H1 (cell line): ENCODE measurements around the gene ABI3BP. TPM values are rescaled to one million over a fixed set of nuclear protein-coding genes. Genes with fewer than 3 reads are reported as not detected.

Experiments
- CTCF ChIA-PET: fragments of 300-600 bp; sonication (Branson Sonifier 250); formaldehyde crosslinking; loops from one replicate; lab custom pipeline; 2021; ENCODE audit not compliant: partially characterized antibody; lab: Charles Lee
- POLR2A ChIA-PET: fragments of 300-600 bp; sonication (Branson Sonifier 250); formaldehyde crosslinking; loops from one replicate; lab custom pipeline; 2021; ENCODE audit warnings: inconsistent platforms; ENCODE audit not compliant: partially characterized antibody; lab: Charles Lee
- DNase-seq, 2 experiments: peaks; one replicate each; pipeline versions ENCODE4 v3.0.0 to v3.0.0-alpha.2; 2010 to 2022; ENCODE audit warnings: low spot score in 2 of 2, low read depth in 1 of 2, mixed read lengths in 1 of 2
- FAIRE-seq: peaks from 2 replicates; lab custom pipeline; 2011; peaks lifted over from hg19 to GRCh38; lab: Jason Lieb, UNC
- H2AFZ ChIP-seq: 2 replicates; pipeline ENCODE4 v1.8.1; 2012; ENCODE audit warnings: low read length, inconsistent platforms
- H2AK5ac ChIP-seq: 2 replicates; pipeline ENCODE4 v1.6.1; 2013; ENCODE audit warnings: low read depth, low read length
- H2BK120ac ChIP-seq: replicated peaks from 2 replicates; pipeline ENCODE3; 2013; ENCODE audit warnings: low read depth, low read length, inconsistent platforms
- H2BK12ac ChIP-seq: 2 replicates; pipeline ENCODE4 v1.6.1; 2013; ENCODE audit warnings: low read depth, low read length
- H2BK15ac ChIP-seq: 2 replicates; pipeline ENCODE4 v1.6.1; 2013; ENCODE audit warnings: low read length
- H2BK20ac ChIP-seq: 2 replicates; pipeline ENCODE4 v1.6.1; 2013; ENCODE audit warnings: low read length
- H2BK5ac ChIP-seq: 2 replicates; pipeline ENCODE4 v1.6.1; 2013; ENCODE audit warnings: low read depth, low read length
- H3K14ac ChIP-seq: 2 replicates; pipeline ENCODE4 v1.6.1; 2013; ENCODE audit warnings: inconsistent platforms; ENCODE audit not compliant: insufficient read length
- H3K18ac ChIP-seq: 2 replicates; pipeline ENCODE4 v1.6.1; 2013; ENCODE audit warnings: low read length; ENCODE audit errors: extremely low read depth
- H3K23ac ChIP-seq: 2 replicates; pipeline ENCODE4 v1.6.1; 2013; ENCODE audit warnings: inconsistent platforms; ENCODE audit not compliant: insufficient read length
- H3K23me2 ChIP-seq: 2 replicates; pipeline ENCODE4 v1.6.1; 2013; ENCODE audit warnings: low read depth, low read length
- H3K27ac ChIP-seq: 2 replicates; pipeline ENCODE4 v1.6.1; 2011; ENCODE audit warnings: low read depth, low read length, inconsistent platforms
- H3K27me3 ChIP-seq, 4 experiments: replicated peaks in 1 of 4; 1 replicate in 1 of 4; 2 replicates in 3 of 4; pipeline versions ENCODE4 v1.6.1 to v1.8.1; 2011 to 2013; ENCODE audit warnings: low read length in 3 of 4, mild to moderate bottlenecking in 3 of 4, inconsistent platforms in 2 of 4, mixed read lengths in 2 of 4, moderate library complexity in 1 of 4; ENCODE audit not compliant: control insufficient read depth in 3 of 4, insufficient read depth in 3 of 4; ENCODE audit errors: extremely low read depth in 1 of 4
- H3K36me3 ChIP-seq, 4 experiments: 2 replicates each; pipeline versions ENCODE4 v1.6.1 to v1.8.1; 2011 to 2013; ENCODE audit warnings: mild to moderate bottlenecking in 4 of 4, low read length in 3 of 4, moderate library complexity in 2 of 4, control low read depth in 1 of 4, inconsistent platforms in 1 of 4; ENCODE audit not compliant: insufficient read depth in 4 of 4, control insufficient read depth in 2 of 4
- H3K4ac ChIP-seq: replicated peaks from 2 replicates; pipeline ENCODE3; 2013; ENCODE audit warnings: low read length, low read depth, mixed read lengths, inconsistent platforms; ENCODE audit not compliant: insufficient read length
- H3K4me1 ChIP-seq, 4 experiments: replicated peaks in 1 of 4; 1 replicate in 1 of 4; 2 replicates in 3 of 4; pipeline versions ENCODE4 v1.6.1 to v1.8.1; 2011 to 2013; ENCODE audit warnings: low read length in 3 of 4, inconsistent platforms in 2 of 4, mixed read lengths in 1 of 4; ENCODE audit not compliant: insufficient read depth in 4 of 4, control insufficient read depth in 3 of 4
- H3K4me2 ChIP-seq, 2 experiments: 2 replicates each; pipeline versions ENCODE4 v1.6.1 to v1.8.1; 2011 to 2013; ENCODE audit warnings: low read depth in 2 of 2, low read length in 2 of 2, control low read depth in 1 of 2, inconsistent platforms in 1 of 2, mild to moderate bottlenecking in 1 of 2; ENCODE audit not compliant: insufficient read depth in 1 of 2
- H3K4me3 ChIP-seq, 4 experiments: fragments of 200-600, 300-600 bp in 1 of 4; sonication (generic), shearing (Covaris generic), sonication (Bioruptor Twin) in 1 of 4; 2 replicates each; pipeline versions ENCODE4 v1.5.1 to v1.8.1; 2011 to 2016; ENCODE audit warnings: low read length in 4 of 4, low read depth in 3 of 4, control low read depth in 2 of 4, inconsistent platforms in 2 of 4, mild to moderate bottlenecking in 2 of 4, mixed read lengths in 1 of 4, moderate library complexity in 1 of 4; ENCODE audit not compliant: insufficient read depth in 2 of 4; ENCODE audit errors: extremely low read depth in 1 of 4
- H3K56ac ChIP-seq: replicated peaks from 2 replicates; pipeline ENCODE3; 2013; ENCODE audit warnings: low read depth, mild to moderate bottlenecking, mixed read lengths, low read length, inconsistent platforms; ENCODE audit not compliant: insufficient read length
- H3K79me1 ChIP-seq: 2 replicates; pipeline ENCODE4 v1.6.1; 2013; ENCODE audit warnings: low read depth, low read length, control low read depth
- H3K79me2 ChIP-seq, 2 experiments: 2 replicates each; pipeline versions ENCODE4 v1.6.1 to v1.8.1; 2012 to 2013; ENCODE audit warnings: low read length in 2 of 2, mild to moderate bottlenecking in 2 of 2, inconsistent platforms in 1 of 2; ENCODE audit not compliant: insufficient read depth in 2 of 2, control insufficient read depth in 1 of 2
- H3K9ac ChIP-seq, 4 experiments: replicated peaks in 1 of 4; 1 replicate in 1 of 4; 2 replicates in 3 of 4; pipeline versions ENCODE4 v1.6.1 to v1.8.1; 2011 to 2013; ENCODE audit warnings: low read depth in 3 of 4, low read length in 3 of 4, control low read depth in 2 of 4, mild to moderate bottlenecking in 2 of 4, moderate library complexity in 2 of 4, inconsistent platforms in 1 of 4; ENCODE audit errors: extremely low read depth in 1 of 4
- H3K9me3 ChIP-seq, 2 experiments: 2 replicates each; pipeline versions ENCODE4 v1.6.1 to v1.8.1; 2012 to 2013; ENCODE audit warnings: mild to moderate bottlenecking in 2 of 2, moderate library complexity in 2 of 2, control low read depth in 1 of 2, inconsistent platforms in 1 of 2, low read depth in 1 of 2, low read length in 1 of 2, mixed read lengths in 1 of 2; ENCODE audit not compliant: insufficient read depth in 2 of 2
- H4K20me1 ChIP-seq, 2 experiments: replicated peaks in 1 of 2; 2 replicates each; pipeline versions ENCODE3 to v1.8.1; 2011 to 2013; ENCODE audit warnings: inconsistent platforms in 2 of 2, low read length in 2 of 2, mild to moderate bottlenecking in 1 of 2; ENCODE audit not compliant: insufficient read depth in 2 of 2, control insufficient read depth in 1 of 2
- H4K5ac ChIP-seq: 2 replicates; pipeline ENCODE4 v1.6.1; 2013; ENCODE audit warnings: low read length, low read depth, mixed read lengths, inconsistent platforms; ENCODE audit not compliant: insufficient read length
- H4K8ac ChIP-seq: 2 replicates; pipeline ENCODE4 v1.8.0; 2013; ENCODE audit warnings: mild to moderate bottlenecking, moderate library complexity, low read length, inconsistent platforms; ENCODE audit not compliant: insufficient read depth; ENCODE audit errors: extremely low read depth
- H4K91ac ChIP-seq: replicated peaks from 2 replicates; pipeline ENCODE3; 2013; ENCODE audit warnings: low read length, mixed read lengths, inconsistent platforms; ENCODE audit not compliant: insufficient read length
- CBX8 ChIP-seq: fragments of 300-800, 300-1000 bp; sonication (generic); IDR thresholded peaks from 2 replicates; pipeline ENCODE4 v1.7.1; 2016; ENCODE audit warnings: low read depth, low read length, borderline replicate concordance
- HDAC2 ChIP-seq, 2 experiments: fragments of 300-600 bp in 1 of 2; sonication (generic) in 1 of 2; IDR thresholded peaks; 2 replicates each; pipeline ENCODE4 v1.6.1; 2011 to 2012; ENCODE audit warnings: low read depth in 2 of 2, low read length in 2 of 2, mild to moderate bottlenecking in 2 of 2, moderate library complexity in 2 of 2, borderline replicate concordance in 1 of 2, inconsistent platforms in 1 of 2
- HDAC6 ChIP-seq: IDR thresholded peaks from one replicate; pipeline ENCODE4 v1.7.1; 2012; ENCODE audit warnings: low read depth, mild to moderate bottlenecking, inconsistent platforms, low read length, moderate library complexity
- SIX5 ChIP-seq: IDR thresholded peaks from 2 replicates; pipeline ENCODE4 v1.6.1; 2011; ENCODE audit warnings: mild to moderate bottlenecking, low read depth, low read length
- SUZ12 ChIP-seq: fragments of 200-600 bp; sonication (generic); IDR thresholded peaks from 2 replicates; pipeline ENCODE4 v1.6.1; 2012; ENCODE audit warnings: mild to moderate bottlenecking, inconsistent platforms, low read length, moderate library complexity, mixed read lengths
- WGBS, 2 experiments: shearing (Covaris generic) in 1 of 2; methylation state at CpG; one replicate each; pipeline versions ENCODE4 v1.1.6 to v1.1.7; 2013 to 2015; ENCODE audit warnings: low lambda C conversion rate in 2 of 2, mixed read lengths in 2 of 2, inconsistent platforms in 1 of 2, low coverage in 1 of 2, missing lambda C conversion rate in 1 of 2; ENCODE audit not compliant: insufficient replicate concordance in 2 of 2, insufficient coverage in 1 of 2, insufficient read length in 1 of 2; ENCODE audit errors: extremely low coverage in 1 of 2, missing lambda C conversion rate in 1 of 2; 5-methylcytosine and 5-hydroxymethylcytosine counted together
- polyA plus RNA-seq, 7 experiments: library from polyadenylated mRNA; depleted of rRNA in 3 of 7; stranded (reverse) in 5 of 7; unstranded in 2 of 7; fragments of >200 nt in 5 of 7; fragments of 200-250 nt in 2 of 7; gene quantifications; 1 replicate in 5 of 7; 2 replicates in 1 of 7; 4 replicates in 1 of 7; pipeline versions ENCODE4 v1.2.1 to v1.2.3, GENCODE V29; 2011 to 2013; ENCODE audit warnings: missing spikeins in 2 of 7, mixed read lengths in 2 of 7
- total RNA-seq: library from RNA; stranded (reverse); fragmentation: NEBNext Ultra II Directional; extraction: Animal tissue kit (Norgen Biotek cat#: 25700); gene quantifications from 2 replicates; pipeline ENCODE4 v1.2.1, GENCODE V29; 2021
- TF ChIP-seq, protein P1 (sequence below): IDR thresholded peaks from 2 replicates; pipeline ENCODE4 v1.6.1; 2011; ENCODE audit warnings: low read depth, mild to moderate bottlenecking, low read length; ENCODE audit not compliant: insufficient read depth

Gene ABI3BP
- total and polyA plus RNA-seq, 2 of the 8 experiments (the other 6 are each of a cell fraction or from before 2014, with no cell fraction given), result 0.08 to 0.32 TPM

DNA sequence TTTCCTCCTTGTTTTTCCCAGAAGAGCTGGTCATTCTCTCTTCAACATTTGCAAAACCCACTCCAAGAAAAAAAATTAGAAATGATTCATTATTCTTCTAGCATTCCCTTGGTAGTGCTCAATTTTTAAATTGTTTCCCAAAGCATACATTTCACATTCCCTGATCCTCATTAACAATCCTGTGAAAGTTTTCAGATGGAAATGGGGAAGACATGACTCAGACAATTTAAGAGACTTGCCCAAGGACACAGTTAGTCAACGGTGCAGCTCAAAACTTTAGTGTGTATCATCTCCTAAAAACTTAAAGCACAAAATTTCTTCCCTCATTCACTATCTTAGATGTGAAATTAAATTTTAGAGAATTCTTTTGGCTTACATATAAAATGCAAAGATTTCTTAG, 17.1 kb upstream of the ABI3BP start:
- no peak overlapping the region for H4K8ac ChIP-seq
- no peak overlapping the region for H3K4me2 ChIP-seq
- TF ChIP-seq SUZ12 (no peak), CBX8 (no peak), HDAC2 (IDR thresholded peaks at IDR 0.05; ENCODE audit: borderline replicate concordance in 1 of 2, low read depth in 2 of 2, low read length in 2 of 2) (no peak), SIX5 (no peak), HDAC6 (no peak)
- TF ChIP-seq, protein P1, sequence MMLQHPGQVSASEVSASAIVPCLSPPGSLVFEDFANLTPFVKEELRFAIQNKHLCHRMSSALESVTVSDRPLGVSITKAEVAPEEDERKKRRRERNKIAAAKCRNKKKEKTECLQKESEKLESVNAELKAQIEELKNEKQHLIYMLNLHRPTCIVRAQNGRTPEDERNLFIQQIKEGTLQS, result no peak

More for the DNA sequence above, 17.1 kb upstream of the ABI3BP start:
- no peaks in the 10 kb centered on the region for H4K20me1 ChIP-seq
- H2BK120ac ChIP-seq, result no peak overlapping the region
- WGBS, 2 experiments, result 88% methylated on average over 1 of the region's 1 CpG; no CpG with 5 or more reads in 1 of the 2 experiments
- no peak overlapping the region for H2AFZ ChIP-seq
- H3K18ac ChIP-seq, result no peak overlapping the region
- H3K4ac ChIP-seq, result no peak overlapping the region
- H2BK15ac ChIP-seq, result no peak overlapping the region
- H3K23ac ChIP-seq, result no peak overlapping the region
- H3K9ac ChIP-seq, result no peak overlapping the region
- no peak overlapping the region for H4K91ac ChIP-seq
- H3K4me1 ChIP-seq, result no peaks in the 10 kb centered on the region
- H4K5ac ChIP-seq, result no peak overlapping the region
- H3K14ac ChIP-seq, result no peak overlapping the region
- no peaks in the 10 kb centered on the region for H3K23me2 ChIP-seq
- no peaks in the 10 kb centered on the region for H3K79me2 ChIP-seq
- no peak overlapping the region for H2AK5ac ChIP-seq
- no peak overlapping the region for H3K4me3 ChIP-seq
- DNase-seq (no peak), FAIRE-seq (no peak)
- H3K9me3 ChIP-seq, result peaks cover 6 to 13% of the 10 kb centered on the region in 2 experiments; a peak in 2 of 4 replicates
- no peak overlapping the region for H2BK5ac ChIP-seq
- H3K36me3 ChIP-seq, result no peaks in the 10 kb centered on the region
- H3K79me1 ChIP-seq, result no peaks in the 10 kb centered on the region
- H3K56ac ChIP-seq, result no peak overlapping the region
- H2BK12ac ChIP-seq, result no peak overlapping the region
- H2BK20ac ChIP-seq, result no peak overlapping the region
- no peak overlapping the region for H3K27ac ChIP-seq
- H3K27me3 ChIP-seq, result no peaks in the 10 kb centered on the region
- ChIA-PET POLR2A (no interaction called here), CTCF (interaction anchor here (1.1 kb wide), 1 partner anchor 40 kb away, joined by 3 read pairs; no protein-coding TSS in a partner anchor)
